Common myeloid progenitor, CD34-positive (primary cell): ENCODE measurements around the gene SUMO1.
"Not testable (repeated sequence)": the region's sequence is repeated elsewhere in the genome, so short reads cannot be mapped to it uniquely, and the experiment has no call there.

Experiments used
- CTCF ChIA-PET: fragments of 350-600 bp; sonication (Branson Sonifier 250); formaldehyde crosslinking; loops from one replicate; lab custom pipeline; 2021; ENCODE audit warnings: antibody characterized with exemption; lab: Charles Lee
- POLR2A ChIA-PET: fragments of 350-600 bp; sonication (Branson Sonifier 250); formaldehyde crosslinking; loops from one replicate; lab custom pipeline; 2021; ENCODE audit warnings: antibody characterized with exemption; lab: Charles Lee
- DNase-seq, 3 donors: peaks; one replicate each; pipeline versions ENCODE4 v3.0.0 to v3.0.0-alpha.2; 2013
- H3K27ac ChIP-seq, 2 experiments: 1 replicate in 1 of 2; 2 replicates in 1 of 2; pipeline ENCODE4 v1.7.0; 2013; ENCODE audit warnings: inconsistent platforms in 2 of 2, low read length in 2 of 2, mild to moderate bottlenecking in 2 of 2, low read depth in 1 of 2, moderate library complexity in 1 of 2; ENCODE audit not compliant: severe bottlenecking in 2 of 2, insufficient read depth in 1 of 2, poor library complexity in 1 of 2
- H3K27me3 ChIP-seq, 5 experiments: replicated peaks in 2 of 5; 1 replicate in 3 of 5; 2 replicates in 2 of 5; pipeline versions ENCODE4 v1.6.1 to v1.7.0; 2013; ENCODE audit warnings: low read length in 4 of 5, mild to moderate bottlenecking in 2 of 5, moderate library complexity in 2 of 5, inconsistent platforms in 1 of 5; ENCODE audit not compliant: insufficient read depth in 5 of 5, control insufficient read depth in 4 of 5
- H3K36me3 ChIP-seq, 4 experiments: 1 replicate in 2 of 4; 2 replicates in 2 of 4; pipeline versions ENCODE4 v1.6.1 to v1.7.0; 2013; ENCODE audit warnings: low read length in 3 of 4, control low read depth in 1 of 4, mild to moderate bottlenecking in 1 of 4; ENCODE audit not compliant: control insufficient read depth in 4 of 4, insufficient read depth in 4 of 4
- H3K4me1 ChIP-seq, 4 experiments: 1 replicate in 3 of 4; 2 replicates in 1 of 4; pipeline versions ENCODE4 v1.6.1 to v1.7.1; 2013; ENCODE audit warnings: low read length in 3 of 4, mild to moderate bottlenecking in 3 of 4, control low read depth in 1 of 4, inconsistent platforms in 1 of 4, moderate library complexity in 1 of 4; ENCODE audit not compliant: control insufficient read depth in 4 of 4, insufficient read depth in 4 of 4; ENCODE audit errors: control extremely low read depth in 1 of 4
- H3K4me3 ChIP-seq, 7 experiments: 1 replicate in 4 of 7; 2 replicates in 3 of 7; pipeline versions ENCODE4 v1.5.1 to v1.7.0; 2013; ENCODE audit warnings: mild to moderate bottlenecking in 7 of 7, low read length in 6 of 7, moderate library complexity in 6 of 7, inconsistent platforms in 2 of 7, low read depth in 2 of 7, control low read depth in 1 of 7; ENCODE audit not compliant: insufficient read depth in 4 of 7, control insufficient read depth in 1 of 7; ENCODE audit errors: extremely low read depth in 1 of 7
- H3K9me3 ChIP-seq, 5 experiments: 1 replicate in 4 of 5; 2 replicates in 1 of 5; pipeline versions ENCODE4 v1.6.1 to v1.7.1; 2013; ENCODE audit warnings: low read length in 4 of 5, mild to moderate bottlenecking in 2 of 5, inconsistent platforms in 1 of 5, low read depth in 1 of 5, moderate library complexity in 1 of 5; ENCODE audit not compliant: control insufficient read depth in 4 of 5, insufficient read depth in 2 of 5; ENCODE audit errors: control extremely low read depth in 1 of 5
- WGBS: methylation state at CpG from one replicate; pipeline ENCODE4 v1.1.5; 2013; ENCODE audit not compliant: insufficient coverage; 5-methylcytosine and 5-hydroxymethylcytosine counted together

Gene SUMO1

DNA sequence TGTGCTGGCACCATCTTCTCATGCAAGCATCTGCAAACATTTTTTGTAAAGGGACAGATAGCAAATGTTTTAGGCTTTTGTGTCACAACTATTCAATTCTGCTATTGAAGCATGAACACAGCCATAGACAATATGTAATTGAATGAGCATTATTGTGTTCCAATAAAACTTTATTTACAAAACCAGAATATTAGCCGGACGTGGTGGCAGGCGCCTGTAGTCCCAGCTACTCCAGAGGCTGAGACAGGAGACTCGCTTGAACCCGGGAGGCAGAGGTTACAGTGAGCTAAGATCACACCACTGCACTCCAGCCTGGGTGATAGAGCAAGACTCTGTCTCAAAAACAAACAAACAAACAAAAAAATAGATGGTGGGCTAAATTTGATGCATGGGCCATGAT lies 9.3 kb upstream of the SUMO1 start:
- CTCF ChIA-PET = interaction anchor here (0.9 to 1.8 kb wide), 3 partner anchors 17 to 31 kb away, joined by 3 to 4 read pairs (median 4); no protein-coding TSS in a partner anchor
- H3K36me3 ChIP-seq, POLR2A ChIA-PET, H3K9me3 ChIP-seq, H3K4me1 ChIP-seq, DNase-seq, H3K4me3 ChIP-seq, H3K27me3 ChIP-seq, H3K27ac ChIP-seq: not testable (repeated sequence)
- WGBS = no CpG with 5 or more reads among the region's 5 CpGs

DNA sequence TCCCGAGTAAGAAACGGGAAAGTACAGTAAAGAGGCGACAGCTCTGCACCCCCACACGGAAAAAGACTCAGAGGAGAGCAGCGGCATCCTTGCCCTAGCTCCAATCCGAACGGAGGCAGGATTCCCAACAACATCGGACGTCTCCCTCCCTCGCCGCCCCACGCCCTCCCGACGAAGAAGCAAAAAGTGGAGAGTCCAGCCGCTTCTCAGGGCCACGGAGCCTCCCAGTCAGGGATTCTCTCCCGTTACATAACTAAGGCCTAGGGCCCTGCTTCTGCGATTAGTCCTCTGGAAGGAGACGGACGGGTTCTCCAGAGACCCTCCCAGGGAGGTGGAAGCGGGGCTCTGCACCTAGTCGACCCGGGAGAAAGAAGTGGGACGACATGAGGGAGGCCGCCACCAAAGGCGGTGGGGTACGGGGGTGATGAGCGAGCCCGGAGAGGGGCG lies 587 bp downstream of the SUMO1 start:
- H3K9me3 ChIP-seq = no peaks in the 10 kb centered on the region
- WGBS = 0% methylated on average over 30 of the region's 30 CpGs
- H3K27ac ChIP-seq = peak overlapping the region; percentile 85 to 91
- peaks cover 9 to 18% (median 12%) of the 10 kb centered on the region in 4 experiments for H3K4me1 ChIP-seq
- ChIA-PET POLR2A (interaction anchor here (0.6 kb wide), 1 partner anchor 188 kb away, joined by 3 read pairs; no protein-coding TSS in a partner anchor), CTCF (interaction anchor here (0.6 to 1.2 kb wide), 3 partner anchors 25 to 30 kb away, joined by 3 read pairs; no protein-coding TSS in a partner anchor)
- DNase-seq = peak in 2 of 3 donors; percentile 31 to 33
- peaks cover 0 to 3% (median 0%) of the 10 kb centered on the region in 4 experiments for H3K36me3 ChIP-seq
- peak overlapping the region; percentile 86 to 99 (median 92) for H3K4me3 ChIP-seq
- no peaks in the 10 kb centered on the region for H3K27me3 ChIP-seq

DNA sequence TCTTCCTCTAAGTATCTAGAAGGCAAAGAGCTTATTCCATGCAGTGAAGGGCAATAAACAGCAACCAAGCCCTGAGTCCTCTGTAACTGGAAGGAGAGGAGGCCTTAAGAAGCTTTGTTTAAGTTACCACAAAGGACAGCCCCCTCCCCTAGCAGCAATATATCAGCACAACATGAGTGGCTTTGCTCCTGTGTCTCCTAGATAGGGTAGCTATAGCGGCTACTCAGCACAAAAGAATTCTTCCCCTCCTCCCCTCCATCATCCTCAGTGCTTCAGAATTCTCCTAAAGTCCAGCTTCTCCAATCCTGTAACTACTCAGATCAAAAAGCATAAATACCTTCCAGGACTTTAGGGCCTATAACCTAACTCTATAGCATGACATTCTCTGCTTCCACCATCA lies 16.5 kb downstream of the SUMO1 start:
- ChIA-PET CTCF (interaction anchor here (1.0 kb wide), 1 partner anchor 10 kb away, joined by 3 read pairs; no protein-coding TSS in a partner anchor), POLR2A (no interaction called here)
- 63% methylated on average over 1 of the region's 1 CpG for WGBS
- no peaks in the 10 kb centered on the region for H3K9me3 ChIP-seq
- no peaks in the 10 kb centered on the region for H3K4me1 ChIP-seq
- H3K4me3 ChIP-seq = no peak overlapping the region
- peak overlapping the region in 1 of 2 experiments; percentile 29 for H3K27ac ChIP-seq
- DNase-seq = peak; percentile 13 to 66 (median 37)
- H3K27me3 ChIP-seq = no peaks in the 10 kb centered on the region
- H3K36me3 ChIP-seq = peaks cover 11 to 19% (median 15%) of the 10 kb centered on the region in 4 experiments

DNA sequence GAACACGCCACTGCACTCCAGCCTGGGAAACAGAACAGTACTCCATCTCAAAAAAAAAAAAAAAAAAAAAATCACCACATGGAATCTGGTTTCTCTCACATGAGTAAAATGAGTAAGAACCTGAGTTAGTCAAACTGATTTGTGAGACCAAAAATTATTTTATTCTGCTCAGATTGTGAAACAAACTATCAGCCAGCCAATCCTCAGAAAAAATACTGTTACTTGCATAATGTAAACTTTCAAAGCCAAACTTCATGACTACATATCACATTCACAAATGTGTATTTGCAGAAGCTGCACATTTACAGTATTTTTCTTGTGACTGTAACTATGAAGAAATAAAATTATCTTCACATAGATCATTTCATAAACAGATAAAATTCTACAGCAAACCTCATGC lies 23.2 kb downstream of the SUMO1 start:
- Histone ChIP-seq H3K9me3 (no peaks in the 10 kb centered on the region), H3K4me1 (no peaks in the 10 kb centered on the region), H3K36me3 (peaks cover 2 to 20% (median 16%) of the 10 kb centered on the region in 4 experiments), H3K27ac (no peak overlapping the region), H3K4me3 (no peak overlapping the region), H3K27me3 (no peaks in the 10 kb centered on the region)
- POLR2A ChIA-PET = no interaction called here
- no peak for DNase-seq
- WGBS = no CpG with 5 or more reads among the region's 1 CpG
- CTCF ChIA-PET = no interaction called here

DNA sequence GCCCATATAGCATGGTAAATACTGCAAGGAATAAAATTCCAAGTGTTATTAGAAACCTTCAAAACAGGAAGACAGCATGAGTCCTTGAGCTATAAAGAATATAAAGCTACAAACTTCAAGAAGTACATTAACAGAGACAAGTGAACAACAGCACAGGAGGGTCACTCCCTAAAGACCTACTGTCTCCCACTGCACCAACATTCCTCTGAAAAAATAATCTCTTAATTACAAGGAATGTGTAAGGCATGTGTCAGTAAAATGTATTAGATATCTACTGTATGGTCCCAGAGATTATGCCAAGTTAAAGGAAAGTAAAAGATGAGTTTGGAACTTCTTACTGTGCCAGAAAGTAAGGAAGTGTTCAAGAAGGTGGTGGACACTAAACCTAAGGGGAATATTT lies 29.9 kb downstream of the SUMO1 start:
- Histone ChIP-seq H3K27me3 (no peaks in the 10 kb centered on the region), H3K4me1 (no peaks in the 10 kb centered on the region), H3K4me3 (no peak overlapping the region), H3K36me3 (peaks cover 9 to 23% (median 19%) of the 10 kb centered on the region in 4 experiments), H3K27ac (no peak overlapping the region), H3K9me3 (no peaks in the 10 kb centered on the region)
- DNase-seq = no peak
- ChIA-PET CTCF (interaction anchor here (0.6 to 1.2 kb wide), 2 partner anchors 18 to 967 kb away, joined by 3 read pairs; no protein-coding TSS in a partner anchor), POLR2A (interaction anchor here (0.7 kb wide), 1 partner anchor 17 kb away, joined by 4 read pairs; no protein-coding TSS in a partner anchor)

DNA sequence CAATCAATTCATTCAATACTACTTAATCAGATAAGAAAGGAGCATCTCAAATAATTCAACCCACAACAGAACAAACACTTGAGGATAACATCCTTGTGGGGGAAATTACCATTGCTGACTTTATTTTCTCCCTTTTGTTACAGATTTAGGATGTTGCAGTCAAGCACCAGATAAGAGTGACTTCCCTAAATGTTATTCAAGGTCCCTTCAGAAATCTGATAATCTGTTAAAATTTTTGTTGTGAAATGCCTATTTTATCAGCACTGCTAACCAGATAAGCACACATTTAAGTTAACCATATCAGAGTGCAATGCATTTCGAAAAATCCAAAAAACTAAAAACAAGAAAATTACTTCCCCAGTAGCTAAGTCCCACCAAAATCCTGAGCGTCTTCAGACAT lies 33.5 kb downstream of the SUMO1 start:
- H3K27me3 ChIP-seq = no peaks in the 10 kb centered on the region
- H3K4me3 ChIP-seq = no peak overlapping the region
- H3K27ac ChIP-seq = no peak overlapping the region
- POLR2A ChIA-PET = no interaction called here
- H3K4me1 ChIP-seq = no peaks in the 10 kb centered on the region
- 100% methylated on average over 1 of the region's 2 CpGs for WGBS
- CTCF ChIA-PET = interaction anchor here (0.6 to 1.2 kb wide), 2 partner anchors 58 to 345 kb away, joined by 3 read pairs; no protein-coding TSS in a partner anchor
- DNase-seq = peak in 2 of 3 donors; percentile 13 to 48
- H3K9me3 ChIP-seq = no peaks in the 10 kb centered on the region
- H3K36me3 ChIP-seq = peaks cover 2 to 15% (median 11%) of the 10 kb centered on the region in 4 experiments

DNA sequence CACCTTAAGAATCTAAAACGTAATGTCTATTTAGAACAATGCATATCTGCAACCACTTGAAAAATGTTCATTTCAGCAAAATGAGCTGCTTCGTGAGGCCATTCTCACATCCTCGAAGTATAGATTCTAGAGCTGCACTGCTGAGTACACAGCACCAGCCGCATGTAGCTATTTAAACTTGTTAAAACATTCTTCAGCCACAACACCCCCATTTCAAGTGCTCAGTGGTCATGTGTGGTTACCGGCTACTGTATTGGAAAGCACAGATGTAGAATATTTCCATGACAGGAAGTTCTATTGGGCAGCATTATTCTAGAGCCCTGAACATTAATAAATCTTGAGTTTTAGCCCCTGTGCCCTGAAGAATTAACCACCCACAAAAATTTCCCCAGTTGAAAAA lies 35.0 kb downstream of the SUMO1 start:
- no peaks in the 10 kb centered on the region for H3K27me3 ChIP-seq
- no peak overlapping the region for H3K4me3 ChIP-seq
- no peaks in the 10 kb centered on the region for H3K9me3 ChIP-seq
- DNase-seq = no peak
- WGBS = 95% methylated on average over 4 of the region's 5 CpGs
- POLR2A ChIA-PET = no interaction called here
- CTCF ChIA-PET = no interaction called here
- H3K27ac ChIP-seq = no peak overlapping the region
- H3K4me1 ChIP-seq = no peaks in the 10 kb centered on the region
- peaks cover under 1 to 13% (median 6%) of the 10 kb centered on the region in 4 experiments for H3K36me3 ChIP-seq
